A172 (cell line): ENCODE results near the gene MRPS35. TPM values are rescaled to one million over a fixed set of nuclear protein-coding genes. Genes with fewer than 3 reads are reported as not detected.

Experiments used
- DNase-seq: peaks from one replicate; pipeline ENCODE4 v3.0.0-alpha.2; 2015; ENCODE audit warnings: low spot score
- total RNA-seq: library from RNA; depleted of rRNA; stranded (reverse); fragments of >200 nt; shearing (Covaris generic); gene quantifications from 2 replicates; pipeline ENCODE4 v1.2.3, GENCODE V29; 2014; rRNA removed

Gene MRPS35
- total RNA-seq, result 95.1 and 106 TPM in 2 replicates

DNA sequence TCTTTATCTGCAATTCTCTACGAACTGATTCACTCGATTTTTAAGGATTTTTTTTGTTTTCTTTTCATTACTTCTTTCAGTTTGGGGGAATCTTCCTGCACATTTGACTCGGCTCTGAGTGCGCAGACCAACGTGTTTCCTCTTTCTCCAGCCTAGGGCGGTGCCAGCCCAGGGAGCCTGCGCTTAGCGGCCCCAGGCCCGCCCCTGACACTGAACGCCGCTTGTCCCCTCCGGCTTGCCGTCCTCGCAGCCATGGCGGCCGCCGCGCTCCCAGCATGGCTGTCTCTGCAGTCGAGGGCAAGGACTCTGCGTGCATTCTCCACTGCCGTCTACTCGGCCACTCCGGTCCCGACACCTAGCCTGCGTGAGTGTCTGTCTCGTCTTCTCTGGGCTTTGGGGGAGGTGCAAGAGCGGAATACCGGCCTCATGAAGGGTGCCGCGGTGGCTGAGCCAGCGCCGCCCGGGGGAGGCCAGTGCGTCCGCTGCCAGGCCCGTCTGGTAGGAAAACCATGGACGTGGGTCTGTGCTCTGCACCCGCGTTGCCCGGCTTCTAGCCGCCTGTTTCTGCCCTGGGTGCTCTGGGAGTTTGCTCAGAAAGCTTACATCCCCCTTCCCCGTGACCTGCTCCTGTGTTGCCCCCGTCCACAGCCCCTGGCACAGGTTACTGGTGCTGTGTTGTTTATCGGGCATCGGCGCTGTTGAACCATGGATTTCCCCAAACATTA is at the start of gene MRPS35:
MRPS35 (plus strand) TSS at position 241 of the 725 bp plus-strand sequence; CDS start at position 253, 12 bp downstream.
- DNase-seq, result peak; percentile 64

DNA sequence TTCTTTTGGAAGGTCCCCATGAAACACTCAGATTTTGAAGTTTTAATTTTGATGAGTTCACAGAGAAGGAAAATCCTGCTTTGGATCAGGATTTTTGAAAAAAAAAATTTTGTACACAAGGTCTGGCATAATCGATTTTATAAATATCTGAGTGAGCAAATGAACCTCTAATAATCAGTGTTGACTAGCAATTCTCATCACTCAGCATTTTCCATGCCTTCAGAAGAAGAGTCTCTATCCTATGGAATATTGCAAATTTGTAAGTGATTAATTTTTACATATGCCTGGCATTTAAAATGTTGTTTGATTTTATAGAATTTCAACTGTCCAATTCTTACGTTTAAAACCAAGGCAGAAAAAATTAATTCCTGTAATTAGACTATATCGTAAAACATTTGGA is 44.9 kb upstream of the MRPS35 start:
- no peak for DNase-seq

DNA sequence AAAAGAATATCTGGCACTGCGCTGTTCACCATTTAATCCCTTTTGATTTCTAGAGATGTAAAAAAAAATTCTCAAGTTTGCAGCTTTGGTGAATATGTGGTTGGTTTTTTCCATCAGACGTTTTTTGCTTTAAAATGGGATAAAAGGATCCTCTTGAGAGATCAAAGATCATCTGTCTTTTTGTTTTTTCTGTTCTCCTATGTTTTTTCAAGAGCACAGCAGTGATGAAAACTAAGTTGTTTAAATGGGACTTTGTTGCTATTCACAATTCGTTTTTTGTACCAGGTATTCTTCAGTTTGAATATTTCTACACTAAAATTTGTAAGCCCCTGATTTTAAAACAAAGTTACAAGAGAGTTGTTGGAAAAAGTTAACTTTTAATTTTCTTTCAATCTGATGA is 44.1 kb upstream of the MRPS35 start:
- no peak for DNase-seq

DNA sequence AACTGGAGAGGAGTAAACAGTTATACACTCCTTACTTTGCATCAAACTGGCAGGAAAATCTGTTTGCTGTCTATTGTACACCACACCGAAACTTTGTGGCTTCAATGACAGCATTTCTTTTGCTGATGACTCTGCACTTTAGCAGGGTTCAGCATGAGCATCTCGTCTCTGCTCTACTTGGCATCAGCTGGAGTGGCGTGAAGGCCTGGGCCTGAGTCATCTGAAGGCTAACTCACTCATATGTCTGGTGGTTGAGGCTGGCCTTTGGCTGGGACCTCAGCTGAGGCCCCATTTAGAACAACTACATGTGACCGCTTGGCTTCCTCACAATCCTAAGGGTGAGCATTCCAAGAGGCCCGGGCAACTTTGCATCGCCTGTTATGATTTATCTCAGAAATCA is 43.1 kb upstream of the MRPS35 start:
- no peak for DNase-seq

DNA sequence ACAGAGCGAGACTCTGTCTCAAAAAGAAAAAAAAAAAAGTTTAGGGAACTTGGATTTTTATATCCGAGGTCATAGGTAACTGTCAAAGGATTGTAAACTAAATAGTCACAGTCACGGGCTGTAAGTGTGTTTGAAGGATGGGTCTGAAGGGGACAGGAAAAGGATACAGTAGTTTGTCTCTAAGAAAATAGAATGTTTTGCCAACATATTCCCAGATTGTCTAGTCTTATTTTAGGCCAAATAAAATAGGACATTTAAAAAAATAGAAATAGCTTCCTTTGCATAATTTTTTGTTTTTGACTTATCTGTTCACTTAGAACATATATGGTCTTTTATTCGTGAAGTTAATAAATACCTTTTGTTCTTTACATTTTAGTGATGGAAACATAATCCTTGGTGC is 38.6 kb upstream of the MRPS35 start:
- no peak for DNase-seq

DNA sequence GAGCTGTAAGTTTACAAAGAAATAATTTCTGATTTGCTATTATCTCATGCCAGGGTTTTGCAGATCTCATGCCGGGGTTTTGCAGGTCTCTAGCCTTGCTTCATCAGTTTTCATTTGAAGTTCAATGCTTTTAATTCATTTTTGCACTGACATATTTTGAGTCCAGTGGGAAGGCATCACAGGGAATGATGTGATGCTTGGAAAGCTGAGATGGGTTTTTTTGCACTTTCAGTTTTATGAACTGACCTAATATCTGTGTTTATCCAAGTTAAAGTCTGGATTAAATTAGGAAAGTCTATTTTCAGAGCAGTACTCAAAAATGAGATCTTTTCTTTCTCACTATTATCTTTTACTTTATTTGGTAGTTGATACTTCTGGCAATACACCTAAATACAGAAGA is 38.0 kb upstream of the MRPS35 start:
- DNase-seq, result no peak

DNA sequence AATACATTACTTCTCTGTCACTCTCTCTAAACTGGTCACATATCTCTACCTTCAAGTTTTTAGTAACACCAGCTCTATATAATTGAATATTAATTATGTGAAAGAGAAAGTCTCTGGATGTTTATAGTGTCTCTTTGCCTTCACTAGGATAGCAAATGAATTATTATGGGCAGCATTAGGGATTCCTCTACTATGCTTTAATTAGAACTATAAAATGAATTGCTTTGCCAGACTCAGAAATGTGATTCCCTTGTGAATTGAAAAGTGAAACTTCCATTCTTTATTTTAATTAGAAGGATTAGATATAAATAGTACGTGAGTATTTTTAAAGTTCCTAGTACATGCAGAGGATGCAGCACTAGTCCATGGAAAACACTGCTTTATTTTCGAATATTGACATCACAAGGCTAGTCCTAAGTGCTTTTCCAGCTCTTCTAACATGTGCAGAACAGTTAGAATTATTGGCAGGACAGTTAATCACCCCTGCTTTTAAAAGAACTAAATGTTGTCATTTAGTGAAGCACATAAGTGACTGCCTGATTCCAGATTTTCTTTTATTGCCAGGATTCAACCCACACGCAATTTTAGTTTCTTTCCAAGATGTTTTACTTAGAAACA is 37.4 kb upstream of the MRPS35 start:
- no peak for DNase-seq

DNA sequence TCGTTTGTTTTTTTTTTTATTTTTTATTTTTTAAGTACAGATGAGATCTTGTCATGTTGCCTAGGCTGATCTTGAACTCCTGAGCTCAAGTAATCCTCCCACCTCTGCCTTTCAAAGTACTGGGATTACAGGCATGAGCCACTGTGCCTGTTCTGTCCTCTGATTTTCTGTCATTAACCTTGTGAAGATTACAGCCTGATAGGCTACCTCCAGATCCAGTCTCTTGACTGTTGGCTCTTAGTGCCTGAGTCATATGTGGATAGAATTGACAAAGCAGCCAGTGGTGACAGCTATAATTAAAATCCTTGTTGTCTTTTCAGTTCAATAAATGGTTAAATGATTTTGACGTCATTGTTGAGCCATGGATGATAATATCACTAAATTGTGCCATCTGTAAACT is 35.6 kb upstream of the MRPS35 start:
- no peak for DNase-seq

DNA sequence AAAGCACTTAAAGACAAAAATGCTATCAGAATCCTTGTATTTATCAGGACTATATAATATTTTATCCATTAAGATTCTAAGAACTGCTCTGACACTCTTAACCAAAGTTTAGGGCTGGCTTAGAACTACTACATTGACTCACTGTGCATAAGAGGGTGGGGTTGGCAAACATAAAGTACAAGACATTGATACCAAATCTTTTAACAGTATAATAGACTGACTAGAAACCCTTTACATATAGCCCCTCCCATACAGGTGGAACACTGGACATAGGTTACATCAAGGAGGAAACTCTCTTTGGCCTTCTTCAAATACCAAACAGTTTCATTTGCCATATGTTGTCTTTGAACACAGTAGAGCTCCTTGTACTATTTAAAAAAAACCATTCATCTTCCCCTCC is 30.0 kb upstream of the MRPS35 start:
- no peak for DNase-seq

DNA sequence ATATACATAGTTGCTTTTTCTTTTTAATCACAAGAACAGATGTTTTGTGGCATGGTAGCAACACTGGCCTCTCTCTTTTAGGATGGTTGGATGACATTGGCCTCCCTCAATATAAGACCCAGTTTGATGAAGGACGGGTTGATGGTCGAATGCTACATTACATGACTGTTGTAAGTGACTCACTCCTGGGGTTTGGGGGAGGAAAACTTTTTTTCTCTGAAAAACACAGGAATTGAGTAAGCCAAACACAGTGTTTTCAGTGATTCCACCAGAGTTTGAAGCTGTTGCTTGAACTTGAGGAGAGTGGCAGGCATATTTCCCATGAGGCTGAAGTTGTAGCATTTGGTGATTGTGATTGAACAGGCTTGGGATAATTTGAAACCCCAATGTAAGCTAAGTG is 28.1 kb upstream of the MRPS35 start:
- no peak for DNase-seq

DNA sequence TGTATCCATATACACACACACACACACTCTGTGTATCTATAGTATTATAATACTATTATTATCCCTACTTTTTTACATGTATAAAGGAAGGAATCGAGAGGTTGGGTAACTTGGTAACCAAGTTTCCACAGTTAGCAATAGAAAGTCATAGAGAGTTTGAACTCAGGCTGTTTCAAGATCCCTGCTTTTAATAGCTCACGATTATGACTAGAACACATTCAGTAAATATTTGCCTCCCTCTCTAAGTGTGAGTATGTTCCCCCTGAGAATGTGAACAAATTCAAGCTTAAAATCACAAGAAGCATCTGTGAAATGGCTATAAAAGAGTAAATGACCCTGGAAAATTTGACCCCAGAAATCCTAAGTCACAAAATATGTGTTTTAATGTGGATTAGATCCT is 25.4 kb upstream of the MRPS35 start:
- DNase-seq, result no peak

DNA sequence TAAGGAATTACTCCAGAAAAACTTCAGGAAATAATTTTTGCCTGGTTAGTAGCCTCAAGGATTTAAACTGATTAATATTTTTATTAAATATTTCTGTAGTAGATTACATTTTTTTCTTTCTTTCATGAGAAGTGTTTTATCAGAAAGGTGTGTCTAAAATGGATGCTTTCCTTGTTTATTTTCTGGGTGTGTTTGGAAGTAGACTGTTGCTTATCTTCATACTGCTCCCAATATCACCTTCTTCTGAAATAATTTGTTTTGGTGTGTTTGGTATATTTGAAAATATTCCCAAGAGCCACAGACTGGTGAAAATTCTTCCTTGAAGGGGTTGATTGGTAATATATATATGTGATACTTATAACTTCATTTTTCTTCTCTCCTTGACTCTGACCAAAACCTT is 24.5 kb upstream of the MRPS35 start:
- DNase-seq, result no peak

DNA sequence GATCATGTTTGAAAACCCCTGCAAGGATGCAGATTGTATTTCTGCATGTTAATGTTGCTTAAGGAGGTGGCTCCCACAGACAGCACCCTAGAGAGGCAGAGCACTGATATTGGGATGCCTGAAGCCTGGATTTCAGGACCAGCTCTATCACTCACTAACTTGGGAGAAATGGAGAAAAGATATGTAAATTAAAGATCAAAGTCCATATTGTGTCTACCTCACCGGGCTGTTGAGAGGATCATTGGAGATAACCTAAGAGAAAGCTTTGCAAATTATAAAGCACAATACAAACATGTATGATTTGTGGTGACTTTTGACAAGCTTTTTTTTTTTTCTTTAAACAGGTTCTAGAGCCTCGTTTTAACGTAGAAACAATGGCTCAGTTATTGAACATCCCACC is 22.0 kb upstream of the MRPS35 start:
- no peak for DNase-seq

DNA sequence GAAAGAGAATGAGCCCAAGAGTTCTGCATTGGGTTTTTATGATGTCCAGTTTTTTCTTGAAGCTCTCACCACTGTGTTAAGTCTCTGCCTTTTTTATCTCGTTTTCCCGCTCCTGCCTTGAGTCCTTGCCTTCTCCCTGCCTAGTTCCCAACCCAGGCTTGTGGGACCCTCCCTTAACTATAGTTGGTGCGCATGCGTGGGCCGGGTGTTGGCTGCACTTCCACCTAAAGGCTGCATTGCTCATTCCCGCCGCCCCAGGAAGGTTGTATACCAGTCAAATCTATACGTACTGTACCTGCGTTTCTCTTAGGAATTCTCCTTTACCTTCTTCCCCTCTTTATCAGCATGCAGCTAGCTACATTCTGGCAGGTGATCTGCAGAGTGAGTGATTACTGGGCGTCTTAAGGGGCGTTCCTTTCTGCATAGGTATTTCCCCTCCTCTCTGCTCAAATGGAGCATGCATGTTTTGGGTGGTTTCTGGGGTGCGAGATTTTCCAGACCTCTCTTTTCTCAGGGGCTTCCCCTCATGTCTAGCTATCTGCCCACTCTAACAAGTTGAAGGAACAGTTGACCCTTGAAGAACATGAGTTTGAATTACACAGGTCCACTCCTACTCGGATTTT is 21.0 kb upstream of the MRPS35 start:
- DNase-seq, result no peak

DNA sequence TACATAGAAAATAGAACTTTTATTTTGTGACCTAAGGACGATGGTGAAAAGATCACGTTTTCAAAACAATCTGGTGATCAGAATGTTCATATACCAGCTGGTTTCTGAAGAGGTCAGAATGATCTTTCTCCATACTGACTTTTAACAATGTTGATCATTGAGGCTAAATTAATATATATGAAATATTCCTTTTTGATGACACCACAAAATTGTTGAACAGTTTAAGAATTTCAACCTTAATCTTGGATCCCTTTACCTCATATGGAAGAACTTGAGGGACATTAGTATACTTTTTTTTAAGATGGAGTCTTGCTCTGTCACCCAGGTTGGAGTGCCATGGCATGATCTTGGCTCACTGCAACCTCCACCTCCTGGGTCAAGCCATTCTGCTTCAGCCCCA is 17.2 kb upstream of the MRPS35 start:
- no peak for DNase-seq

DNA sequence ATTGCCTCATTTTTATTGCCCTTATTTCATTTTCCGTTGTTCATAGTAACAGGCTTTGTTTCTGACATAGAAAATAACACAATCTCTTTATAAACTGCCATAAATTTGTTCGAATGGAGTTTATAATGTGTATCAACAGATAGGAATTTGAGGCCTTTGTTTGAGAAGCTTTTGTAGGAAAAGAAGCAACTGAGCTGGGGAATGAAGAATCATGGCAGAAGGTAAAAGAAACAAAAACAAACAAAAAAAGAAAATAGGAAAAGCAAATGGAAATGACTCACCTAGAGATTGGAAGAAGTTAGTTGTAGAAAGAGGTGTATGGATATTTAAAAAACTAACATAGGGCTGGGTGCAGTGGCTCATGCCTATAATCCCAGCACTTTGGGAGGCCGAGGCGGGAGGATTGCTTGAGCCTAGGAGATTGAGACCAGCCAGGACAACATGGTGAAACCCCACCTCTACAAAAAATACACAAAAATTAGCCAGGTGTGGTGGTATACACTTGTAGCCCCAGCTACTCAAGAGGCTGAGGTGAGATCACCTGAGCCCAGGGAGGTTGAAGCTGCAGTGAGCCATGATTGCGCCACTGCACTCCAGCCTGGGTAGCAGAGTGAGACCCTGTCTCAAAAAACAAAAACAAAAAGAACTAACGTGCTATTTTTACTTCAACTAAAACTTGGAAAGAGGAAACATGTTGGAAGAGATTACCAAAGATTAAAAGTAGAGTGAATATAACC is 14.9 kb upstream of the MRPS35 start:
- no peak for DNase-seq

DNA sequence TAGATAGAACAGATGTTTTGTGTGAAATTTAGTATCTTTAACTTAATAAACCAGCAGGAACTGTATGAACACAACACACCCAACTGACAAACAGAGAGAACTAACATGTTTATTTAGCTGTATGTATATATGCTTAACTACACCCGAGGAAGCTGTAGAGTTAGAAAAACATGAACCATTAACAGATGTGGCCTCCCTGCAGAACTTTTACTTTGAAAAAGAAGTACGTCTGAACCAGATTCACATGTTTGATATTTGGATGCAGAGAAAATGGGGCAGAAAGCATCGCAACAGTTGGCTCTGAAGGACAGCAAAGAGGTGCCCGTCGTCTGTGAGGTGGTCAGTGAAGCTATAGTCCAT is 14.4 kb upstream of the MRPS35 start, which contains the start of gene REP15:
REP15 (plus strand) TSS at position 155 of the 360 bp plus-strand sequence; CDS start at position 271, 116 bp downstream.
- no peak for DNase-seq

DNA sequence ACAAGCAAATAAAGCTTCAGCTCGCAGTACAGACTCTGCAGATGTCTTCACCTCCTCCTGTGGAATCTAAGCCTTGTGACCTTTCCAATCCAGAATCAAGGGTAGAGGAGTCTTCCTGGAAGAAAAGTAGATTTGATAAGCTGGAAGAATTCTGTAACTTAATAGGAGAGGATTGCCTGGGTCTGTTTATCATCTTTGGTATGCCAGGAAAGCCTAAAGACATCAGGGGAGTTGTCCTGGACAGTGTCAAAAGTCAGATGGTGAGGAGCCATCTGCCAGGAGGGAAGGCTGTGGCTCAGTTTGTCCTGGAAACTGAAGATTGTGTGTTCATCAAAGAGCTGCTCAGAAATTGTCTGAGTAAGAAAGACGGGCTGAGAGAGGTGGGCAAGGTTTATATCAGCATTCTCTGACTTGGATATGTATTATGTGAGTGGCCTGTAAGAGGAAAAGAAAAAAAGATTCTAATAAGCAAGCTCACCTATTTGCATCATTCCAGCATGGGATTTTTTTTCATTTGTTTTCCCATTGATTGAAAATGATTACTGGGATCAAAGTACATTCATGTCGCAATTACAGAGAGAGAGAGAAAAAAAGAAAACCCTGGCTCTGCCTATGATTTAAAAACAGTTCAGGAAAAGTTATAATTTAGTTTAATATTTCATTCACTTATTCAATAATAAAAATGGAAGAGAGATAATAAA is 13.6 kb upstream of the MRPS35 start:
- DNase-seq, result no peak

DNA sequence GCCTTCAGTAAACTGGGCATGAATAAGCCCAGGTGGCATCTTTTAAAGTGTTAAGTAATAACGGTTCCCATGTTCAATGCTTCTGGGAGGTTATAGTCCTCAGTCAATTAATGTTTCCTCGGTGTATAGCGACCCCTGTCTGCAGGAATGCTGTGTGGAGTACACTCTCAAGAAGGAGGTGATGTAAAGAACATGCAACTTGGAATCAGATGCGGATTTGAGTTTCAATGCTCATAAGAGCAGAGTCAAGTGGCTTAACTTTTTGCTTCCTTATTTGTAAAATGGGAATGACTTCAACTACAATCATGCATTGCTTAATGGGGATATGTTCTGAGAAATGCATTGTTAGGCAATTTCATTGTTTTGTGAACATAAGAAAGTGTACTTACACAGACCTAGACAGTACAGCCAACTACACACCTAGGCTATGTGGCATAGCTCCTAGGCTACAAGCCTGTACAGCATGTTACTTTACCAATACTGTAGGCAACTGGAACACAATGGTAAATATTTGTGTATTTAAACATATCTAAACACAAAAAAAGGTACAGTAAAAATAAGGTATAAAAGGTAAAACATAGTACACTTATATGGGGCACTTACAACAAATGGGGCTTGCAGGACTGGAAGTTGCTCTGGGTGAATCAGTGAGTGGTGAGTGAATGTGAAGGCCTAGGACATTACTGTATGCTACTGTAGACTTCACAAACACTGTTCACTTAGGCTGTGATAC is 6.7 kb upstream of the MRPS35 start:
- DNase-seq, result peak; percentile 65

DNA sequence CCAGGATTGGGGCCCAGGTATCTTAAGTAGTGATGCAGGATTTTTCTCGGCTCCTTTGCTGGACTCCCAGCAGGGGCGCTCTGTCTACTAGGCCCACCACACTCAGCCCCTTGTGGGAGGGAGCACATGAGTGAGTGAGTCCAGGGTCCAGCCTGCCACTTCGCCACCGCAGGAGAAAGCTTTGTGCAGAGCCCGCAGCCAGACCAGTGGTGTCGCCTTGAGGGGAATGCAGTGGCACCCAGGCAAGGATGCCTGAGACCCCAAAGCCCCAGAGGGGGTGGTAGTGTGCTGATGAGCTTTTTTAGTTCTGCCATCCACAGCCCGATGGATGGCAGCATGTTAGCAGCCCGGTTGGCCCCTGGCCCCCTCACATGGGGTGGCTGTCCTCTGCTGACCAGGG is 5.4 kb upstream of the MRPS35 start:
- no peak for DNase-seq

DNA sequence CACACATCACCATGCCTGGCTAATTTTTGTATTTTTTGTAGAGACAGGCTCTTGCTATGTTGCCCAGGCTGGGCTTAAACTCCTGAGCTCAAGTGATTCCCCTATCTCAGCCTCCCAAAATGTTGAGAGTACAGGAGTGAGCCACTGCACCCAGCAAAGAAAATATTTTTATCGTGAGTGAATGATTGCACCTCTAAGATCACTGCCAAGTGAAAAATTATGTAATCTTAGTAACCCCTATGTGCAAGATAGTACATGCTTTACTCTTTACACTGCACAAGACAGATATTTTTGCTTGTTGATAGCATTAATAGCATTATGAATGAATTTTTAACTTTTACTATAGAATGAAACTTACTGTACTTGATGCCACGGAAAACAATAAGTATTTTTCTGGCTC is 3.4 kb upstream of the MRPS35 start:
- no peak for DNase-seq
